Stimulated activated CD8-positive, alpha-beta memory T cell treated with anti-CD3 and anti-CD28 coated beads, Interleukin-4, amount 100 ng/mL, for 1 hour (primary cell): Measurements from ENCODE around the gene FRMD4A.
A peak's percentile ranks its signal among the peaks of the same experiment; 100 is the strongest.

ENCODE experiments used
- DNase-seq, 2 donors: peaks; one replicate each; pipeline ENCODE4 v3.0.0-alpha.2; 2020; ENCODE audit warnings: low read depth in 2 of 2, low spot score in 1 of 2

The FRMD4A gene

DNA sequence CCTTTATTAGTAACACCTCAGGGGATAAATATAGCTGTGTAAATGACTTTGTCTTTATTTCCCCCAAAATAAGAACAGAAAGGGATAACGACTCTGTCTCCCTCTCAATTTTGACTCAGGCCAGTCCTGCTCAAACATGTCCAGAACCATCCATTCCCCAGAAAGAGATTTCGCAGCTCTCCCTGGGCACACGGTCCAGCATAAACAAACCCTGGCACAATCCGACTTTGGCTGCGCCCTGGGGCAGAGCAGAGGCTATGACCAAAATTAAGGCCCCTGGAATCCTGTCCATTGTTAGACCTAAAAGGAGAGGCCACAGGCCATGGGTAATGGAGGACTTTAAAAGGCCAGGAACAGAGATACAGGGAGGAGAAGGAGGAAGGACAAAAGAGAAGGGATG lies 644.8 kb downstream of the FRMD4A start:
- no peak for DNase-seq

DNA sequence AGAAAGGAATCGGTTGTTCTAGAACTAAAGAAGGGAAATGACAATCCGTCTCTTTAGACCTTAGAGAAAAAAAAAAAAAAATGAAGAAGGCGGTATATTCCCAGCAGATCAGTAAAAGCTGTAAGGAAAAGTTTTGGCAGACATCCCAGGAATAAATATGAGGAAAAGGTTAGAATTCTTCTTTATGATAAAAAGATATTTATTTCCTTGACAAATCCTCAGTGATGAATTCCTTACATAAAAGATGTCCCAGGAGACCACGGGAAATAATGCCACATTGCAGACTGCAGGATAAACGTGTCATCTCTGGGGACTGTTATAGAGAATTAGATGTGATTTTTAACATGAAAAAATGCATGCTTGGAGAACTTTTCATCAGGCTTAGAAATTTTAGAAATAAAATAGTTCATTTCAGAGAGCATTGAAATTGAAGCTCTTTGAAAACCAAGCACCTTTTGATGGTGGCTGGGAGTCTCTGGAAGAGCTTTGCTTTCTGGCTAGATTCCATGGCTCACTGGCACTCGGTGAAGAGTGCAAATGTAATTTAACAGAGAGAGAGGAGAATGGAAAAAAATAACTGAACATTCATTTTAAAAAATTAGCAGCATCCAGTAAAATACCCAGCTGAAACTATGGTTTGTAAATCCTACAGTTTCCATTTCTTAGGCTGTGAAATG lies 645.8 kb downstream of the FRMD4A start:
- no peak for DNase-seq

DNA sequence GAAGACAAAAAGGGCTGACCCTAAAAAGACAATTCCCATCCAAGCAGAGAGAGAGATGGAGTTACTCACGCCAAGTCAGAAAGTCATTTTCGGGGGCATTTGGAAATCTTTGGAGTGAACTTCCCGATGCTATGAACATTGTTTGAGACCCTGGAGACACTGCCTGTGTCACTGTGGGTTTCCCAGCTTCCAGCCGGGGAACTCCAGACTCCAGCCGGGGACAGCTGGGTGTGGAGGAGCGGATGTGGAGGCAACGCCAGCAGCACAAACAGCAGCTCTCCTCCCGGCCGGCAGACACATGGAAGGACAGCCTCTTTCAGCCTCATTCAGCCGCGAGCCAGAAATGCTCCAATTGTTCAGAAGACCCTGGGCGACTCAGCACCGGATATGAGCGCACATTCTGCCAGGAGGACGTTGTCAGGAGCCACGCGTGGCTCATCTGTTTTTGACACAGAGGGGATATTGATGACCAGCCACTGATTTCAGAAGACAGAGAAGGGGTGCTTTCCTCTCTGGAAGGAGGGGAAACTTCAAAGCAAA lies 646.4 kb downstream of the FRMD4A start:
- no peak for DNase-seq

- DNase-seq, result no peak
Measured at GRCh38 chr10:13683017-13683416, 647.7 kb downstream of the FRMD4A start.

DNA sequence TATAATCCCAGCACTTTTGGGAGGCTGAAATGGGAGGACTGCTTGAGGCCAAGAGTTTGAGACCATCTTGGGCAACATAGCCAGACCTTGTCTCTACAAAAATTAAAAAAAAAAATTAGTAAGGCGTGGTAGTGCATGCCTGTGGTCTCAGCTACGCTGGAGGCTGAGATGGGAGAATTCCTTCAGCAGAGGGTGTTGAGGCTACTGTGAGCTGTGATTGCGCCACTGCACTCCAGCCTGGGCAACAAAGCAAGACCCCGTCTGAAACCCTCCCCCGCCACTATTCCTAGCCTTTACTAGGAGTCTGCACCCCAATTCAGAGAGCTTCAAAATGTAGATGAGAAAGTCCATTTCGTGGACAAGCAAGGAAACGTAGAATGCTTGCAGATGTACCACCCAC lies 648.8 kb downstream of the FRMD4A start:
- DNase-seq, result no peak

DNA sequence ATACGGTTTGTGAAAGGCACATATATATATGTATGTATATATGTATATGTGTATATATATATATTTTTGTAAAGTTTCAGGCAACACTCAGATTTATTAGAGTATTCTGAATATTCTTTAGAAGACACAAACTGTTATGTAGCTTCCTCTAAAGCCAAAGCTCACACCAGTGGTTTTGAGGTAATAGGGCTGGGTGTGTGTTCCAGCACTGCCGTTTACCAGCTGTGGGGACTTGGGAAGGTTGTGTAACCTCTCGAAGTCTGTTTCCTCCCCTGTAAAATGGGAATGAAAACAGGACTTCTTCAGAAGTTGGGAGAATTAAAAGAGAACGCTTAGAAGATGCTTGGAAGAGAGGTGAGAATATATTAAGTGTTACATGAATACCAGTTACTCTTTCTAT lies 649.2 kb downstream of the FRMD4A start:
- DNase-seq, result no peak

GRCh38 chr10:13681095-13681494 lies 649.6 kb downstream of the FRMD4A start:
- no peak for DNase-seq

- DNase-seq, result no peak
Measured at GRCh38 chr10:13678101-13678843, 652.5 kb downstream of the FRMD4A start.

GRCh38 chr10:13674645-13675588 lies 655.8 kb downstream of the FRMD4A start:
- no peak for DNase-seq

DNA sequence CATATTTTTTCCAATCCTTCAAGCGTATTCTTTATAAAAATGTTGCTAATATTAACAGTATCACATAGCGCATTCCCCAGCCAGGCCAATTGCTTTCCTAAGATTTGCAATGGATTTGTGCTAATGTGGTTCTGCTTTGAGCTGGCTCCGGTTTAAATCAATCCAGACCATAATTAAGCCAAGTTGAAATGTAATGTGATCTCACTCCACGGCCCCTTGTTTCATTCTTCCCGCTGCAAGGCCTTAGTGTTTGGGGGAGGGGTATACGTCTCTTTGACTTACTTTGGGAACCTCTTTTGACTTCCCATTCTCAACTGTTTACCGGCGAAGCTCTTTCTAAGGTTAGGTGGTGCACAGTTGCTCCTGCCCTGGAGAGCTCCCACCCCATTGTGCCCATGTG lies 657.6 kb downstream of the FRMD4A start:
- no peak for DNase-seq

DNA sequence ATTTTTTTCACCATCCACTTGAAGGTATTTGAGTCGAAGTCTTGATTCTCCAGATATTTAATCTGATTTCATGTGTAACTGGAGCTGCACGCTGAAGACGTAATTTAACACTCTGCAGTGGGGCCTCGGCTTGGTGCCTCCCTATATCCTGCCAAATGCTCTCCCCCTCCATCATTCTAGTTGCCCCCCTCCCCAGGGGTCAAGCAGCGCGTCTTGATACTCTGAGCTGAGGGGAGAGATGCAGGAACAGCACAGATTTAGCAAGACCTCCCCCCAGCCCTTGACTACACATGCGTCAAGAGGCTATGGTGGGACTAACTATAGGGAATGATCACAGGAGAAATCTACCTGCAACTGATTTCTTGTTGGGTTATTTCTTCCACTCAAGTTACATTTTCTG lies 658.2 kb downstream of the FRMD4A start:
- DNase-seq, result no peak

DNA sequence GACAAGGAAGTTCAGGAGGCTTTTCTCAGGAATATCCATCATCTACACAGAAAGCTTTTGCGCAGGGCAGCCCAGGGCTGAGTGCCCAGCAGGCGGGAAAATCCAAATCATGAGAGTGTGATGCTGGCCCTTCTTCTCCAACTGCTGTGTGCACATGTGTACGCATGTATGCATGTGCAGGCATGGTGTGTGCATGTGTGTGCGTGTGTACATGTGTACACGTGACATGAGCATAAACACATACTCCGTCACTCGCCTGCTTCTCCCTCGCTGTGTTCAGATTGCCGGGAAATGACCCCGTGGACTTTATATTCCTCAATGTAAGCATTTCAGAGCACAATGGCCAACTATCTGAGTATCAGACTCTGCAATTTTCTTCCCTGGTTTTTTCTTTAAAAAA lies 658.8 kb downstream of the FRMD4A start:
- DNase-seq, result no peak

DNA sequence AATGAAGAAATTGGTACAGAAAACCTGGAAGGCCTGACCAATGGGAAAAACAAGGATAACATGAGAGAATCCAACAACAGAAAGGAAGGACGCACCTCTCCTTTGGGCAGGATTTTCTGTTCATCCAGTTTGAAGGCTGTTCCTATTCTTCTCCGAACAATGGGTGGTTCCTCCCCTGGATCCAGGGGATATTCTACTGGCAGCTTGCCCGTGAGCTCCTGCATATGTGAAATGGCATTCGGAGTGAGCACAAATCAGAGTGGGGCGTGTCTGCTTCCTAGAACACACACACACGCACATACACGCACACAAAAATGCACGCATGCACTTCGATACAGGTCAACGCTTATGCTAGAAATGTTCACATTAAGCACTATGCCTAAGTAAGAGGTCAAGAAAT lies 660.4 kb downstream of the FRMD4A start:
- no peak for DNase-seq

- no peak for DNase-seq
Measured at GRCh38 chr10:13669901-13670300, 660.8 kb downstream of the FRMD4A start.

DNA sequence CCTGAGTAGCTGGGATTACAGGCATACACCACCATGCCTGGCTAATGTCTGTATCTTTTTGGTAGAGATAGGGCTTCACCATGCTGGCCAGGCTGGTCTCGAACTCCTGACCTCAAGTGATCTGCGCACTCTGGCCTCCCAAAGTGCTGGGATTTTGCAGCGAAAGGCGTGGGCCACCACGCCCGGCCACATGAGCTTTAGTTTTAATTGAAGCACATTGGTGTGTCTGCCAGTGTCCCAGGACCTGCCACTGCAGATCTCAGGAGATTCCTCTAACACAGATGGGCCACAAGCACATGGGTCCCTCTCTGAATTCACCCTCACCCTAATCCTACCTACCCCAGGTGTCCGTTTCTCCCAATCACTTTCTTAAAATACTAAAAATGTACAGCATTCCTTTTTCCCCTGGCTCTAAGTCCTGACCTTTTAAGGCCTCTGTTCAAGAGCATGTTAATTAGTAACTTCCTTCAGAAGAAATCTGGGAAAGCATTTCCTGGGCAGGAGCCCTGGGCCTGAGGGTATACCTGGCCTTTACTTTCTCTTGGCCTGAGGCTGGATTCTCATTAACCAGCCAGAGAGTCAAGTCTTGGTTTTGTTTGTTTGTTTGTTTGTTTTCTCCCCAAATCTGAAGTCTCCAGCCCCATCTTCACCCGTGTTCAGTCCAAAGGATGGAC lies 661.4 kb downstream of the FRMD4A start:
- DNase-seq, result no peak

DNA sequence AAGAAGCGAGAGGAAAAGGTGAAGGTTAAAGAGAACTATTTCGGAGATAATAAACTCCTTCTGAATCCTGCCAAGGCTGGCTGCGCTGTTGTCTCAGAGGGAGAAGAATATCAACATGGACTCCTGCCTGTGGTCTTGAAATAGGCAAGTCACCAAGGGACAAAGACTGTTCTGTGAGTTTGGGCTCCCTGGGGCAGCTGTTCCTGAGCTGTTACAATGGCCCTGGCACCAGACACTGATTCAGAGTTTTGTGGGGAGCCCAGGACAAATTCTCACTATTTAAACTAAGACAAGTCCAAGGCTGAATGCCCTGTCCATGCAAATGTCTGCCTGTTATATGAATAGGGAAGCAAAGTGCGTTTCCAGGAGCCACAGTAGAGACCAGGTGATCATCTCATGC lies 662.6 kb downstream of the FRMD4A start:
- DNase-seq, result no peak

GRCh38 chr10:13665516-13666262 lies 665.0 kb downstream of the FRMD4A start:
- DNase-seq, result no peak

- DNase-seq, result no peak
Measured at GRCh38 chr10:13661256-13661655, 669.5 kb downstream of the FRMD4A start.

GRCh38 chr10:13660551-13660920 lies 670.2 kb downstream of the FRMD4A start:
- DNase-seq, result no peak

GRCh38 chr10:13659887-13660550 lies 670.7 kb downstream of the FRMD4A start:
- peak; percentile 36 for DNase-seq
